CD14-positive monocyte (primary cell): ENCODE data around the gene PFDN4. TPM values are rescaled to one million over a fixed set of nuclear protein-coding genes. Genes with fewer than 3 reads are reported as not detected.

Experiments used
- DNase-seq, 3 donors: peaks; one replicate each; pipeline ENCODE4 v3.0.0-alpha.2; 2011 to 2022
- H2AFZ ChIP-seq: 2 replicates; pipeline ENCODE4 v1.6.0; 2012; ENCODE audit warnings: mild to moderate bottlenecking, low read depth, low read length, inconsistent platforms; ENCODE audit not compliant: insufficient read depth, poor library complexity, severe bottlenecking
- H3K27ac ChIP-seq, 2 donors: 1 replicate in 1 of 2; 2 replicates in 1 of 2; pipeline ENCODE4 v1.5.1; 2012 to 2013; ENCODE audit warnings: low read length in 2 of 2, control low read depth in 1 of 2, inconsistent platforms in 1 of 2, low read depth in 1 of 2, mild to moderate bottlenecking in 1 of 2
- H3K27me3 ChIP-seq, 2 donors: one replicate each; pipeline versions ENCODE4 v1.6.0 to v1.6.1; 2011 to 2013; ENCODE audit warnings: low read length in 2 of 2; ENCODE audit not compliant: control insufficient read depth in 2 of 2, insufficient read depth in 2 of 2
- H3K36me3 ChIP-seq, 2 donors: replicated peaks in 1 of 2; 1 replicate in 1 of 2; 2 replicates in 1 of 2; pipeline versions ENCODE4 v1.5.1 to v1.6.1; 2012 to 2013; ENCODE audit warnings: low read length in 2 of 2, control low read depth in 1 of 2, inconsistent platforms in 1 of 2, mild to moderate bottlenecking in 1 of 2; ENCODE audit not compliant: insufficient read depth in 2 of 2, control insufficient read depth in 1 of 2
- H3K4me1 ChIP-seq, 2 donors: 1 replicate in 1 of 2; 2 replicates in 1 of 2; pipeline versions ENCODE4 v1.5.1 to v1.6.1; 2012 to 2013; ENCODE audit warnings: low read length in 2 of 2, control low read depth in 1 of 2, inconsistent platforms in 1 of 2, mild to moderate bottlenecking in 1 of 2, moderate library complexity in 1 of 2; ENCODE audit not compliant: insufficient read depth in 2 of 2, control insufficient read depth in 1 of 2
- H3K4me2 ChIP-seq: replicated peaks from 2 replicates; pipeline ENCODE3; 2012; ENCODE audit warnings: low read length, moderate library complexity, mild to moderate bottlenecking; ENCODE audit not compliant: poor library complexity, severe bottlenecking; ENCODE audit errors: extremely low read depth
- H3K4me3 ChIP-seq, 3 experiments: fragments of 200-600 bp in 1 of 3; sonication (generic) in 1 of 3; replicated peaks in 1 of 3; 1 replicate in 2 of 3; 2 replicates in 1 of 3; pipeline ENCODE4 v1.5.1; 2011 to 2013; ENCODE audit warnings: low read length in 3 of 3, mild to moderate bottlenecking in 3 of 3, control low read depth in 2 of 3, low read depth in 2 of 3, inconsistent platforms in 1 of 3, moderate library complexity in 1 of 3
- H3K79me2 ChIP-seq: 2 replicates; pipeline ENCODE4 v1.6.0; 2012; ENCODE audit warnings: mild to moderate bottlenecking, control low read depth, inconsistent platforms, low read length, moderate library complexity; ENCODE audit not compliant: insufficient read depth
- H3K9ac ChIP-seq: 2 replicates; pipeline ENCODE4 v1.6.0; 2017; ENCODE audit warnings: low read length, mild to moderate bottlenecking; ENCODE audit not compliant: insufficient read depth, poor library complexity, severe bottlenecking
- H3K9me3 ChIP-seq, 2 donors: replicated peaks in 1 of 2; 1 replicate in 1 of 2; 2 replicates in 1 of 2; pipeline versions ENCODE4 v1.5.1 to v1.6.1; 2012 to 2013; ENCODE audit warnings: low read length in 2 of 2, control low read depth in 1 of 2; ENCODE audit not compliant: control insufficient read depth in 1 of 2, insufficient read depth in 1 of 2
- H4K20me1 ChIP-seq: 2 replicates; pipeline ENCODE4 v1.6.0; 2012; ENCODE audit warnings: mild to moderate bottlenecking, low read length, control low read depth, moderate library complexity; ENCODE audit not compliant: insufficient read depth
- H3K27ac Mint-ChIP-seq, 7 donors: one replicate each; pipeline ENCODE4 v1.8.0; 2020; ENCODE audit warnings: mild to moderate bottlenecking in 7 of 7, mixed read lengths in 7 of 7, moderate library complexity in 6 of 7, inconsistent platforms in 2 of 7
- H3K27me3 Mint-ChIP-seq, 3 donors: one replicate each; pipeline ENCODE4 v1.8.0; 2021 to 2022; ENCODE audit warnings: low read depth in 3 of 3, mild to moderate bottlenecking in 3 of 3, mixed read lengths in 3 of 3, moderate library complexity in 3 of 3, inconsistent platforms in 1 of 3
- H3K36me3 Mint-ChIP-seq, 2 donors: one replicate each; pipeline ENCODE4 v1.8.0; 2020; ENCODE audit warnings: mixed read lengths in 2 of 2, inconsistent platforms in 1 of 2, mild to moderate bottlenecking in 1 of 2
- H3K4me1 Mint-ChIP-seq: one replicate; pipeline ENCODE4 v1.8.0; 2020; ENCODE audit warnings: mild to moderate bottlenecking, mixed read lengths
- H3K4me3 Mint-ChIP-seq, 2 donors: one replicate each; pipeline ENCODE4 v1.8.0; 2020; ENCODE audit warnings: mild to moderate bottlenecking in 2 of 2, mixed read lengths in 2 of 2, moderate library complexity in 1 of 2
- H3K9me3 Mint-ChIP-seq, 7 donors: one replicate each; pipeline ENCODE4 v1.8.0; 2020 to 2022; ENCODE audit warnings: mixed read lengths in 7 of 7, mild to moderate bottlenecking in 6 of 7, moderate library complexity in 6 of 7, inconsistent platforms in 2 of 7
- WGBS: methylation state at CpG from one replicate; pipeline ENCODE4 v1.1.5; 2013; ENCODE audit warnings: missing lambda C conversion rate; ENCODE audit not compliant: insufficient coverage; 5-methylcytosine and 5-hydroxymethylcytosine counted together
- intact Hi-C, 2 donors: fragments of 100-400 bp; cut with micrococcal nuclease; formaldehyde crosslinking; loops; one replicate each; pipeline versions ENCODE4 v1.15.0 to v1.15.1; 2023
- polyA plus RNA-seq, 3 donors: library from polyadenylated mRNA; depleted of rRNA in 1 of 3; unstranded in 2 of 3; stranded (reverse) in 1 of 3; fragments of 300-500 nt in 2 of 3; fragments of >200 nt in 1 of 3; fragmentation: Illumina TruSeq in 2 of 3; gene quantifications; 1 replicate in 2 of 3; 2 replicates in 1 of 3; pipeline ENCODE4 v1.2.3, GENCODE V29; 2012 to 2021
- TF ChIP-seq, protein P1 (sequence below): fragments of 200-600 bp; IDR thresholded peaks from one replicate; pipeline ENCODE4 v1.8.0; 2022; ENCODE audit warnings: antibody characterized with exemption, mild to moderate bottlenecking

PFDN4 gene
- polyA plus RNA-seq, 3 donors = 12.6 to 49.0 (median 32.1) TPM

DNA sequence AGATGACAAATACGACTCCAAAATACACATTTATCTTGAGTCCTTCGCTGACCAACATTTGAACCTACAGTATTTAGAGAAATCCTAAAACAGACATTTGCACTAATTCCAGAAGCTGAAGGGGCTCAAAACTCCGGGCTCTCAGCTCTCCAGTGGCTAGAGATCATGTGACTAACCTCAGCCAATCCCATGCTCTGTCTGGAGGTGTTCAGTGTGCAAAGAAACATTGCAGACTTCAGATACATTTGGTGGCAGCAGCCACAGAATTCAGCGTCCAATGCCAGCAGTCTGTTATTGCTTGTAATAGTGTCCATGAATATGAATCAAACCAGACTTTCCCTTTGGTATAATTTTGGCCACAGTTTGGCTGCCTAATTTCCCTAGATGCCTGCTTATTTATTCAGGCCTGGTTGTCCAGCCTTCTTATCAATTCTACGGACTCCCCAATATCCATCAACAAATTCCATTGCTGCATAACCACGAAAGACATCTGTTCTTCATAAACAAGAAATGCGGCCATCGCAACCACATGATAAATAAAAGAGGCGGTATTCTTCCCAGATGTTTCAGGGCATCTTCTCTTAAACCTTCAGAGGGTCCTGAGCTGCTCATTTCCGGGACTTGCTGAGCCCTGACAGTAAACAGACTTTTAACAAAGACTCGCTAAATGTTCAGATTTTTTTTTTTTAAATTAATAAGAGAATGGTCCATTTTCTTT is 19.6 kb upstream of the PFDN4 start:
- H3K36me3 Mint-ChIP-seq = no peaks in the 10 kb centered on the region
- no peak overlapping the region for H3K9ac ChIP-seq
- peaks cover 4 to 17% (median 7%) of the 10 kb centered on the region in 3 donors for H3K27me3 Mint-ChIP-seq
- 89% methylated on average over 7 of the region's 11 CpGs for WGBS
- H3K4me2 ChIP-seq = no peak overlapping the region
- H3K9me3 Mint-ChIP-seq = no peaks in the 10 kb centered on the region
- H4K20me1 ChIP-seq = no peaks in the 10 kb centered on the region
- no peak overlapping the region for H2AFZ ChIP-seq
- H3K4me1 ChIP-seq = no peaks in the 10 kb centered on the region
- H3K27me3 ChIP-seq = peaks cover 6 to 19% of the 10 kb centered on the region in 2 donors
- no peaks in the 10 kb centered on the region for H3K9me3 ChIP-seq
- no peak overlapping the region for H3K4me3 ChIP-seq
- intact Hi-C loops = no loop called here
- H3K27ac Mint-ChIP-seq = no peak overlapping the region
- H3K36me3 ChIP-seq = no peaks in the 10 kb centered on the region
- TF ChIP-seq, protein P1, sequence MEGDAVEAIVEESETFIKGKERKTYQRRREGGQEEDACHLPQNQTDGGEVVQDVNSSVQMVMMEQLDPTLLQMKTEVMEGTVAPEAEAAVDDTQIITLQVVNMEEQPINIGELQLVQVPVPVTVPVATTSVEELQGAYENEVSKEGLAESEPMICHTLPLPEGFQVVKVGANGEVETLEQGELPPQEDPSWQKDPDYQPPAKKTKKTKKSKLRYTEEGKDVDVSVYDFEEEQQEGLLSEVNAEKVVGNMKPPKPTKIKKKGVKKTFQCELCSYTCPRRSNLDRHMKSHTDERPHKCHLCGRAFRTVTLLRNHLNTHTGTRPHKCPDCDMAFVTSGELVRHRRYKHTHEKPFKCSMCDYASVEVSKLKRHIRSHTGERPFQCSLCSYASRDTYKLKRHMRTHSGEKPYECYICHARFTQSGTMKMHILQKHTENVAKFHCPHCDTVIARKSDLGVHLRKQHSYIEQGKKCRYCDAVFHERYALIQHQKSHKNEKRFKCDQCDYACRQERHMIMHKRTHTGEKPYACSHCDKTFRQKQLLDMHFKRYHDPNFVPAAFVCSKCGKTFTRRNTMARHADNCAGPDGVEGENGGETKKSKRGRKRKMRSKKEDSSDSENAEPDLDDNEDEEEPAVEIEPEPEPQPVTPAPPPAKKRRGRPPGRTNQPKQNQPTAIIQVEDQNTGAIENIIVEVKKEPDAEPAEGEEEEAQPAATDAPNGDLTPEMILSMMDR = no peak
- H3K27ac ChIP-seq = no peak overlapping the region
- no peak overlapping the region for H3K4me3 Mint-ChIP-seq
- DNase-seq = no peak
- H3K4me1 Mint-ChIP-seq = no peaks in the 10 kb centered on the region
- no peaks in the 10 kb centered on the region for H3K79me2 ChIP-seq

DNA sequence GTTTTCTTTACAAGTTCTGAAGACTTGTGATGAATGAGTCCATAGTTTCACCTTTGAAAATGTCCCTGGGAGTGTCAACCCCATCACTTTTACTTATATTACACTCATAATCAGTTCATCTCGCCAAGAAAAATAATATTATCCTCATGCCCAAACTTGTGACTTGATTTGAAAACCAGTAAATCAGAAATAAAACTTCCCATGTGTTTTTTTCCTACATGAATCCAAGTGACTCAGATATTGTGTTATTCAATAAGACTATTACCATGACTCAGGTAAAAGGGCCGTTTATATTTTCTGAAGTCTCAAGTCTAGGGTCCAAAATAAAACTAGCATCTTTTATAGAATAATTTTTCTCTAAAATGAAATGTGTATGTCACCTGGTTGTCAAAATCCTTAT is 18.3 kb upstream of the PFDN4 start:
- TF ChIP-seq, protein P1 = no peak
- Histone ChIP-seq H3K27ac (no peak overlapping the region), H2AFZ (no peak overlapping the region), H4K20me1 (no peaks in the 10 kb centered on the region), H3K9ac (no peak overlapping the region), H3K4me2 (no peak overlapping the region), H3K36me3 (no peaks in the 10 kb centered on the region), H3K79me2 (no peaks in the 10 kb centered on the region), H3K4me1 (no peaks in the 10 kb centered on the region), H3K4me3 (no peak overlapping the region), H3K9me3 (no peaks in the 10 kb centered on the region), H3K27me3 (peaks cover 0 to 6% of the 10 kb centered on the region in 2 donors)
- no peaks in the 10 kb centered on the region for H3K9me3 Mint-ChIP-seq
- intact Hi-C loops = no loop called here
- WGBS = no CpG with 5 or more reads among the region's 2 CpGs
- H3K4me1 Mint-ChIP-seq = no peaks in the 10 kb centered on the region
- no peaks in the 10 kb centered on the region for H3K36me3 Mint-ChIP-seq
- no peak overlapping the region for H3K27ac Mint-ChIP-seq
- H3K27me3 Mint-ChIP-seq = peaks cover 2 to 10% (median 7%) of the 10 kb centered on the region in 3 donors
- H3K4me3 Mint-ChIP-seq = no peak overlapping the region
- DNase-seq = no peak
